GM03348 (cell line): ENCODE measurements around the gene NDOR1.

Experiments
- DNase-seq: peaks from one replicate; pipeline ENCODE4 v3.0.0; 2012; ENCODE audit warnings: low spot score

NDOR1 gene

DNA sequence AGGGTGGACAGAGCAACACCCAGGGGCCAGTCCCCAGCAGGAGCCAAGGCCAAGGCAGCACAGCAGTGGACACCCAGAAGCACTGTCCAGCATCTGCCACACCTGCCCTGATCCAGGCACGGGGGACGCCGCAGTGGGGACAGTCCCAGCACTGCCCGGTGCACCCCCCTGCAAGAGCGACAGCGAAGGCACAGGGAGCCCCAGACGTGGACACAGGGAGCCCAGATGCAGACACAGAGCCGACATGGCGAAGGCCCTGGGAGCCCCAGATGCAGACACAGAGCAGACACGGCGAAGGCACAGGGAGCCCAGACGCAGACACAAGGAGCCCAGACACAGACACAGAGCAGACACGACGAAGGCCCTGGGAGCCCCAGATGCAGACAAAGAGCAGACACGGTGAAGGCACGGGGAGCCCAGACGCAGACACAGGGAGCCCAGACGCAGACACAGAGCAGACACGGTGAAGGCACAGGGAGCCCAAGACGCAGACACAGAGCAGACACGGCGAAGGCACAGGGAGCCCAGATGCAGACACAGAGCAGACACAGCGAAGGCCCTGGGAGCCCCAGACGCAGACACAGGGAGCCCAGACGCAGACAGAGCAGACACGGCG lies 21.4 kb upstream of the NDOR1 start:
- no peak for DNase-seq

GRCh38 chr9:137184881-137185660 lies 20.4 kb upstream of the NDOR1 start:
- no peak for DNase-seq

GRCh38 chr9:137185921-137186320 lies 19.6 kb upstream of the NDOR1 start:
- DNase-seq, result no peak

DNA sequence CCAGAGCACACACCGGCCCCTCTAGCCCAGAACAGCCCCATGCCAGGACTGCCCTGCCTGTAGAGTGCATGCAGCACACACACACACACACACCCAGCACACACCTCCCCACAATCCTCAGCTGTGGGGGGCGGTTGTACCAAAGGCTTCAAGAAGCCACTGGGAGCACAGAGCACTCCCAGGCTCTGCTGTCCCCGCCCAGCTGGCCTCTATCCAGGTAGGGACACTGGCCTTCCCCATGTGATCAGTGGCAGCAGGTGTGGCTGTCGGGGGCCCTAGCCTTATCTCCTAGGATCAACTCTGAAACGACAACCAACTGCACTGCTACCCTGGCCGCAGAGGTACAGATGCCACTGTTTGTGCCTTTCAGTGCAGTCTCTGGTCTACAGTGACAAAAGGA lies 19.1 kb upstream of the NDOR1 start:
- no peak for DNase-seq

GRCh38 chr9:137187386-137187785 lies 18.1 kb upstream of the NDOR1 start:
- DNase-seq, result no peak

DNA sequence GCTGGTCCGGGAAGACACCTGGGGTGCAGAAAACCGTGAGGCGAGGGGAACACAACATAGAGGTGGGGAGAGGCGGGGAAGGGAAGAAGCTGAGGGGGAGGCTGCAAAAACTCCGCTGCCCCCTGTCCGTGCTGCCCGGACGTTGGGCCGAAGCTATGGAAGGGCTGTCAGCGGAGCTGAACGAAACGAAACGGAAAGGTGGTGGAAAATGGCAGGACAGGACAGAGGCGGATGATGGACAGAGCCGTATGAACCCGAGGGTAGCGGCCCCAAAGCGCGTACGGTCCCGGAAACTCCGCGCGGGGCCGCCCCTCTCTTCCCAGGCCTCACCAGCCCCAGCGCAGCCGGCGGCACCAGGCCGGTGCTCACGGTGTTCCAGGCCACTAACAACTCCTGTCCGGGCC lies 17.4 kb upstream of the NDOR1 start:
- no peak for DNase-seq

- DNase-seq, result peak; percentile 99
Measured at GRCh38 chr9:137188490-137189296, 16.8 kb upstream of the NDOR1 start, which contains the start of the genes ANAPC2 and SSNA1. Gene ANAPC2 (minus strand): TSS chr9:137188560. CDS start chr9:137188532, 28 bp downstream. Gene SSNA1 (plus strand): TSS chr9:137188676. CDS start chr9:137188727, 51 bp downstream.

DNA sequence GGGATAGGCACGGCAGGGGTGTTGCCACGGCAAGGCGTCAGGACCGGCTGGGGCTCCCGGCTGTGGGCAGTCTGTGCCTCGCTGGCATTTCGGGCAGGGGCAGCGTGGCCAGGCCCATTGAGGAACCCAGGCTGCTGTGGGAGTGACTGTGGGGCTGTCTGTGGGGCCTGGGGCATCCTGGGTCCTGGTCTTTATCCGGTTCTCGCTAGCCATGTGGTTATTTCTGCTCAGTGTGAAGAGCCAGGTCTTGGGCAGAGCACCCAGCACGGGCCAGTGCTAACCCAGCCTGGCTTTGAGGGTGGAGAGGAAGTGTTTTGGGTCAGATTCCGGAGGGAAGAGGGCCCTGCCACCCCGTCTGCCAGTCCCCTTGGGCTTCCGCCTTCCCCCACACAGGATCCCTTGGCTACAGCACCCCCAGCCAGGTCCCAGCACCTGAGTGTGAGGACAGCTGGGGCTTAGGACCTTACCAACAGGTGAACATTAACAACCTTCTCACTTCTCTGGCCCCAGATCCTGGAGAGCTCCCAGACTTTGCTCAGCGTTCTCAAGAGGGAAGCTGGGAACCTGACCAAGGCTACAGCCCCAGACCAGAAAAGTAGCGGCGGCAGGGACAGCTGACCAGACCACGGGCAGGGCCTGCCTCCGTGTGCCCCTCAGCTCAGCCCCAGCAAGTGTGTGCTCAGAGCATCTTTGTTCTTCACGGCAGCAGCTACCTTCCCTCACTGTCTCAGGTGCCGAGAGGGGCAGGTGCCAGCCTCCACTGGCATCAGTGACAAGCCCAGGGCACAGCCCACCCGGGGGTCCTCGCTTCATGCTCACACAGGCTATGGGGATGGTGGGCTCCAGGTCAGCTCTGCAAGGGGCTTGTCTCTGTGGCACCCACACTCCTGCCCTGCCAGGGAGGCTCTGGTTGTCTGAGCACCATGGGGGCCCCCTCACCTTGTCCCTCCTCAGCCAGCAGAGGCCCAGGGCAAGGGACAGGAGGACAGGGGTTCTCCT lies 15.9 kb upstream of the NDOR1 start:
- no peak for DNase-seq

DNA sequence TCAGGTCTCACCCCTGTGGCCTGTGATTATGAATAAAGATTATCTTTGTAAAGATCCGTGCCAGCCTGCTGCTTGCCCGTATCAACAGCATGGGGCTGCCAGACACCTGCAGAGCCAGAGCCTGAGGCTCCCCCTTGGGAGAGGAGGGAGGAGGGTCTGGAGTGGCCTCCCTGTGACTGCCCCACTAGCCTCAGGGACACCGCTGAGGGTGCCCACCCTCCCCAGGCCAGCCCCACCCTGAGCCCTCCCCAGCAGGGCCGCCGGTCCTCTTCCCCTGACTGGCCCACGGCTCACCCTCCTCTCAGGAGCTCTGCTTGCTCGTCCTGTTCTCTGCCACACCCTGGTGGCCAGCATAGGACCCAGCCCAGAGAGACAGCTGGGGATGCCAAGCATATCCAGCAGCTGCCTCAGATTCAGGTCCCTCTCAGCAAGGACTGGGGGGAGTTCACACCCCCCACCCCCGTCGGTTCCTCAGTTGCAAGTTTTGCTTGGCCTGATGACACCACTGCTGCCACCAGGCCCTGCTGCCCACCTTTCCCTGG lies 15.1 kb upstream of the NDOR1 start:
- DNase-seq, result no peak

DNA sequence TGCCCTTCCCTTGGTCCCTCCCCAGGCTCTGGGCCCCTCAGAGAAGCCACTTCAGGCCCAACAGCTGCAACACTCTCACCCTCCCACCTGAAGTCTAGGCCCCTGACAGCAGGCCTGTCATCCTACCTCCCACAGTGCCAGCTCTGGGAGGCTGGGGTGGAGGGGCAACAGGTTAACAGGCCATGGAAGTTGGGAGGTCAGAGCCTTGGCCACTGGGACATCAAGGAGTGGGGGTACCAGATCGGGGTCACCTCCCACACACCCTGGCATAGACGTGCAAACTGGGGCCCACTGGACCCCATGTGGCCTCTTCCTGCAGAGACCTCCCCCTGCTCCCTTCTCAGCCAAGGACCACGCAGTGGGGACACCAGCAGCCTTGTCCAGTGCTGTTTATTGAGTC lies 14.3 kb upstream of the NDOR1 start:
- DNase-seq, result no peak

GRCh38 chr9:137191691-137192447 lies 13.6 kb upstream of the NDOR1 start:
- DNase-seq, result no peak

DNA sequence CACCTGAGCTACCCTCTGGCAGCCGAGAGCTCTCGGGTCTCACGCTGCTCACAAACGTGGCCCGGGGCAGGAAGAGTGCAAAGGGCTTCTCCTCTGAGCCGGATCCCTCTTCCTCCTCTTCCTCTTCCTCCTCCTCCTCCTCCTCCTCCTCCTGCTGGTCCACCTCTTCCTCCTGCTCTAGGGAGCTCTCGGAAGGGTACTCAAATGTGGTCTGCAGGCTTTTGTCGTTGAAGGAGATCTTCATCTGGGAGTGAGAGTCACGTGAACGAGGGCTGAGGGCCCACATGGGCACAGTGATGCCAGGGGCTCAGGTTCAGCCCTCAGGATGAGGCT lies 13.1 kb upstream of the NDOR1 start:
- no peak for DNase-seq

DNA sequence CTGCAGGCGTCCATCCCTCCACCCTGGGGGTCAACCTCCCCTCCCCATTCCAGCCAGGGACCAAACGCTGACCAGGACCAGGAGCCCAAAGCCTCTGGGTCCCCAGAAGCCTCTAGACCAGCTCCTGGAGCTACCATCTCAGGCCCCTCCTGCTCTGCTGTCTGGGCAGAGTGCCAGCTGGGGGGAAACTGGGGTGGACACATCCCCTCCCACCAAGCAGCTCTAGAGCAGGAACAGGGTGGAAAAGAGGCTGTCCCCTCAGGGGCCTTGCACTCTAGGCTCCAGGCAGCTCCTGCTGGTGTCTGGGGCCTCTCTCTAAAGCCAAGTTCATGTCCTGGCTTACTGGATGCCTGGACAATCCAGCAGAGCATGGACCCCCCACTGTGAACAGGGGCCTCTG lies 12.6 kb upstream of the NDOR1 start:
- DNase-seq, result no peak

DNA sequence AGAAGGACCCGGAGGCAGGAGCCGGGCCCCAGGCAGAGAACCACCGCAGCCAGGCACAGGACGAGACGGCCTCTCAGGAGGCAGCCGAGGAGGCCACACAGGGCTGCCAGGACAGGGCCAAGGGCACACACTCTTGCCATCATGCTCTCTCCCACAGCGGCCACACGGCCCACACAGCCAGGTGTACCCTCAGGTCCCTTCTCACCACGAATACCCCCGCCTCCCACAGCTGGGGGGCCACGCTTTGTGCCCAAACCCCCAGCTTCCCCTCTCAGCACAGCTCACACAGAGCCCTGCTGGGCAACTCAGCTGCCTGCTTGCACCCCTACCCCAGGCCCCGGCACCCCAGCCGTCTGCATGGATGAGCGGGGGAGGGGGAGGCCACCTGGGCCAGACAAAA lies 11.7 kb upstream of the NDOR1 start:
- no peak for DNase-seq

DNA sequence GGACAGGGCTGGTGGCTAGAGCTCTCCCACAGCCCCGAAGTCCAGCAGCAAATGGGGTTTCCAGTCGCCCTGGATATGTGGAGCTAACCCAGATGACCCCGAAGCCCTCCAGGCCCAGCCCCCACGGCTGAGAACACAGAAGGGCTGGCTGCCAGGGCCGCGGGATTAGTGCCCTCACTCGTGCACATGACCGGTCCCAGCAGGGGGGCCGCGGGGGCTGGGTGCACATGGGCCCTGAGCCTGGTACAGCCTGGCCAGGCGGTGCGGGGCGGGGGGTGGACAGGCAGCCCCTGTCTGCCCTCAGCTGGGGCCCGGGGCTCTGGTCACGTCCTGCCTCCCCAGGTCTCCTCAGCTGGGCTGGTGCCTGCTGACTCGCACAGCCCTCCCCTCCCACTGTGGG lies 11.1 kb upstream of the NDOR1 start:
- no peak for DNase-seq

GRCh38 chr9:137194909-137195308 lies 10.6 kb upstream of the NDOR1 start:
- DNase-seq, result no peak

DNA sequence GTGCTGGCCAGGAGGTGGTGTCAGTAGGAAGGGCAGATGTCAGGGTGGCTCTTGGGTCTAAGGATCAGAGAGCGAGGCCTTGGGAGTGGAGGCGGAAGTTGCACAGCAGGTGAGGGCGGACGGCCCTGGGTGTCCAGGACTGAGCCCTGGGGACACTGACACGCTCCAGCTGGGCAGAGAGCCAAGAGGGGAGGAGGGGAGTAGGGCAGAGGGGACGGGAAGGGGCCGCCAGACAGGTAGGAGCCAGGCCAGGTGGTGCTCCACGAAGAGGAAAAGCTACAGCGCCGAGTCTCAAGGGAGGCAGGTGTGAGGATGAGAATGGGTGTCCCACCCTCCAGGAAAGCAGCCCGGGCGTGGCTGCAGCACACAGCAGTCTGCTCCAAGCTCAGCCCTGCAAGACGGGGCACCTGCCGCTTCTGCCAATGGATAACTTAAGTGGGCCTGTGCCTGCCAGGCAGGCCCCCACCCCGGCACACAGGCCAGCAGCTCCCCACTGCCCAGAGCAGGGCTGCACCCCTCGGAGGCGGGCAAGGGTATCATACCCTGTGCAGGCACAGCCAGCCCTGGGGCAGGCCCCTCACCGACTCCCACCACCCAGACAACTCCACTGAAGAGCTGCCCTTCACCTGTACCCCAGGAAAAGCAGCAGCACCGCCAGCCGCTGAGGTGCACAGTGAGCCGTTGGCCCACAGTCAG lies 9.8 kb upstream of the NDOR1 start:
- no peak for DNase-seq

DNA sequence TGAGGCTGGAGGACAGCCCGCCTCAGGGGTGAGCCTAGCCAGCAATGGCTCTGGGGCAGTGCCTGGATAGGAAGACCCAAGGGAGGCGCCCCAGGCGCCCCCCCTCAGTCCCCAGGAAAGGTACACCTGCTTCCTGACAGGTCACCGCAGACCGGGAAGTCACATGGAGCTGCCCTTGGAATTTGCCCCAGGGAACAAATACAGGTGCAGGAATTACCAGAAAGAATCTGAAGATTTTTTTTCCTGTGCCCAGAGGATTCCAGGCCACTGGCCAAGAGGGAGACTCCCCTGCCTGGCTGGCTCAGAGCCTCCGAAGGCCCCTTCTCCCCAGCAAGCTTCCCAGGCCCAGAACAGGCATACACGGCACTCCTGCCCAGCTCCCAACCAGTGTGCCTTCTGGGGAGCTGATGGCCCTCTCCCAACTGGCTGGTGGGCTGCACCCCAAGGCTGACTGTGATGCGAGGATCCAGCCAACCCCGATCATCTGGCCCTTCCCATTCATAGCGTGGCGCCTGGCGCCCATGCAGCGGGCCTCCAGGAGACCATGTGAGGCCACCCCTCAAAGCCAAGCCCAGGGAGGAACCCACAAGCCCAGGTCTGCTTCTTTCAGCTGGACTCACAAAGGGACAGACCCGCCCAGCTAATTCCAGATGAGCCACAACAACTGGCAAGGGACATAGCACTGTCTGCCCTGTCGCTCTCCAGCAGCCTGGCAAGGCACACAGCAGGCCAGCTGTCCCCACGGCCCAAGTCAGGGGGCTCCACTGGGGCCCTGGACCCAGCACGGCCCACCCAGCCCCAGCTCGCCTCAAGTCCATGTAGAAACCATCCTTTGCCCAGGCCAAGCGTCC lies 7.2 kb upstream of the NDOR1 start:
- no peak for DNase-seq

GRCh38 chr9:137198902-137199283 lies 6.6 kb upstream of the NDOR1 start:
- no peak for DNase-seq
